GM23248 (cell line): ENCODE data around the gene MYORG. TPM values are rescaled to one million over a fixed set of nuclear protein-coding genes. Genes with fewer than 3 reads are reported as not detected.

Experiments used
- DNase-seq: peaks from one replicate; pipeline ENCODE4 v3.0.0-alpha.2; 2015
- H2AFZ ChIP-seq: fragments of 200-600 bp; sonication (generic); 2 replicates; pipeline ENCODE4 v1.6.1; 2016; ENCODE audit warnings: antibody characterized with exemption
- H3F3A ChIP-seq: fragments of 200-600 bp; sonication (generic); 2 replicates; pipeline ENCODE4 v1.6.1; 2016; ENCODE audit warnings: mild to moderate bottlenecking, antibody characterized with exemption, mixed run types; ENCODE audit not compliant: insufficient read depth
- H3K27ac ChIP-seq: fragments of 200-600 bp; sonication (generic); 2 replicates; pipeline ENCODE4 v1.5.1; 2016; ENCODE audit warnings: mild to moderate bottlenecking
- H3K27me3 ChIP-seq: fragments of 200-600 bp; sonication (generic); replicated peaks from 2 replicates; pipeline ENCODE4 v1.6.1; 2016; ENCODE audit warnings: mild to moderate bottlenecking; ENCODE audit not compliant: insufficient read depth
- H3K36me3 ChIP-seq: fragments of 200-600 bp; sonication (generic); 2 replicates; pipeline ENCODE4 v1.6.1; 2016; ENCODE audit warnings: low read depth, mild to moderate bottlenecking
- H3K4me1 ChIP-seq: fragments of 200-600 bp; sonication (generic); 2 replicates; pipeline ENCODE4 v1.6.1; 2016; ENCODE audit warnings: mild to moderate bottlenecking; ENCODE audit not compliant: insufficient read depth
- H3K4me2 ChIP-seq: fragments of 200-600 bp; sonication (generic); one replicate; pipeline ENCODE4 v1.6.1; 2016; ENCODE audit warnings: mild to moderate bottlenecking; ENCODE audit not compliant: unreplicated experiment
- H3K4me3 ChIP-seq: fragments of 200-600 bp; sonication (generic); 2 replicates; pipeline ENCODE4 v1.5.1; 2016; ENCODE audit warnings: mild to moderate bottlenecking
- H3K79me2 ChIP-seq: fragments of 200-600 bp; sonication (generic); 2 replicates; pipeline ENCODE4 v1.6.1; 2016; ENCODE audit warnings: mild to moderate bottlenecking; ENCODE audit not compliant: insufficient read depth
- H3K9ac ChIP-seq: fragments of 200-600 bp; sonication (generic); 2 replicates; pipeline ENCODE4 v1.6.1; 2016; ENCODE audit warnings: mild to moderate bottlenecking
- H3K9me2 ChIP-seq: fragments of 200-600 bp; sonication (generic); 2 replicates; pipeline ENCODE4 v1.6.1; 2016; ENCODE audit warnings: mixed run types, mild to moderate bottlenecking, moderate library complexity; ENCODE audit not compliant: insufficient read depth
- H3K9me3 ChIP-seq: fragments of 200-600 bp; sonication (generic); one replicate; pipeline ENCODE4 v1.6.1; 2017; ENCODE audit warnings: low read depth
- H4K20me1 ChIP-seq: fragments of 200-600 bp; sonication (generic); 2 replicates; pipeline ENCODE4 v1.6.0; 2016; ENCODE audit not compliant: insufficient read depth
- EZH2 ChIP-seq: fragments of 200-600 bp; sonication (generic); IDR thresholded peaks from 2 replicates; pipeline ENCODE4 v1.6.1; 2018; ENCODE audit warnings: antibody characterized with exemption, mild to moderate bottlenecking; ENCODE audit not compliant: insufficient read depth, poor library complexity, severe bottlenecking
- EZH2phosphoT487 ChIP-seq: fragments of 200-600 bp; sonication (generic); IDR thresholded peaks from 2 replicates; pipeline ENCODE4 v1.6.1; 2018; ENCODE audit warnings: antibody characterized with exemption, moderate library complexity, mild to moderate bottlenecking, low read depth; ENCODE audit not compliant: insufficient read depth
- WGBS, 2 experiments: methylation state at CpG; one replicate each; pipeline ENCODE4 v1.1.6; 2015 to 2017; ENCODE audit warnings: low lambda C conversion rate in 2 of 2, low coverage in 1 of 2; ENCODE audit errors: missing lambda C conversion rate in 2 of 2; 5-methylcytosine and 5-hydroxymethylcytosine counted together
- in situ Hi-C: fragments of 300-500 bp; cut with MboI; formaldehyde crosslinking; loops from 2 replicates; pipeline ENCODE4 v1.15.0; 2020
- polyA plus RNA-seq: library from polyadenylated mRNA; unstranded; fragments of >200 nt; fragmentation: Nextera tagmentation; extraction: Ambion mirVana; gene quantifications from 2 replicates; pipeline ENCODE4 v1.2.1, GENCODE V29; 2016
- total RNA-seq: library from RNA; depleted of rRNA; stranded (reverse); fragments of >200 nt; shearing (Covaris generic); gene quantifications from 2 replicates; pipeline ENCODE4 v1.2.3, GENCODE V29; 2014

MYORG gene
- total and polyA plus RNA-seq, 2 experiments from 2014 or later, result 0.73 to 1.1 TPM

DNA sequence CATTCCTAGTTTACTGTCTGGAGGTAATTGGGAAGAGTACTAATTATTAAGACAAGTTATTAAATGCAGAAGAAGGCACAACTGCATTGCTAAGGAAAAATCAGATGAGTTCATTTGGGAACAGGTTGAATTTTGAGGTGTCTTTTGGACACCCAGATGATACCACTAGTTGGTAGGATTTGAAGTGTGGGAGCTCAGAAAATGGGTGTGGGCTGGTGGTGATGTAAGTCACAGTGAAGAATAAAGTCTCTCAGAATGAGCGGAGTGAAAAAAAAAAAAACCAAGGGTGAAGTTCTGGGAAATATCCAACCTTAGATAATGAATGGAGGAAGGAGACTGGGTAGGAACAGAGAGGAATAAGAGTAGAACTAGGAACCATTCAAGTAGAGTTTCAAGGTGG is 35.6 kb upstream of the MYORG start:
- Histone ChIP-seq H3K9ac (no peak overlapping the region), H4K20me1 (peaks cover 14% of the 10 kb centered on the region), H3K4me2 (no peak overlapping the region), H3F3A (no peaks in the 10 kb centered on the region), H3K79me2 (no peaks in the 10 kb centered on the region), H3K4me1 (no peaks in the 10 kb centered on the region), H3K9me2 (no peaks in the 10 kb centered on the region), H3K27me3 (no peaks in the 10 kb centered on the region), H3K9me3 (no peaks in the 10 kb centered on the region), H3K27ac (no peak overlapping the region), H3K36me3 (no peaks in the 10 kb centered on the region; the same call in 1 of the 2 replicates), H2AFZ (no peak overlapping the region), H3K4me3 (no peak overlapping the region)
- WGBS, 2 experiments, result 90 to 100% methylated on average over 1 of the region's 1 CpG
- in situ Hi-C loops, result no loop called here
- DNase-seq, result no peak
- TF ChIP-seq EZH2 (no peak), EZH2phosphoT487 (no peak)

DNA sequence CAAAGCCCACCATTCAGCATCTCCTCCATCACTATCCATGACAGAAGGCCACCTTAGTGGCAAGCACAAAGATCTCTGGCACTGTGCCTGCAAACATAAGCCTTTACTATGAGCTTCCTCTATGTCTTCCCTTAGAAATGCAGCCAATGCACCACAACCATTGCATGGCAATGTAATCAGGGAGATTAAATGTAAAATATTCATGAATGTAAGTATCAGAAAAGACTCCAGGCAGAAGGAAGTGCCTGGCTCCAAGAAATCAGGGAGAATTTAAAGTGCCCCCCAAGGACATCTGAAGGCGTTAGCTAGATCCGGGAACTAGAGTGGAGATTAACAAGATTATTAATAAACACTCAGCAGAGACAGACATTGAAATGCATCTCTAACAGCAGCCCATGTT is 32.5 kb upstream of the MYORG start:
- Histone ChIP-seq H3K27me3 (no peaks in the 10 kb centered on the region), H3K9ac (no peak overlapping the region), H3K9me2 (no peaks in the 10 kb centered on the region), H3F3A (peaks cover 7% of the 10 kb centered on the region; the same call in 1 of the 2 replicates), H3K4me3 (no peak overlapping the region), H4K20me1 (peaks cover 14% of the 10 kb centered on the region; the same call in 1 of the 2 replicates), H3K4me1 (peaks cover 10% of the 10 kb centered on the region; the same call in 1 of the 2 replicates), H3K36me3 (peaks cover 5% of the 10 kb centered on the region; the same call in 1 of the 2 replicates), H3K9me3 (no peaks in the 10 kb centered on the region), H3K27ac (no peak overlapping the region), H3K79me2 (no peaks in the 10 kb centered on the region), H3K4me2 (no peak overlapping the region), H2AFZ (no peak overlapping the region)
- no peak for TF ChIP-seq EZH2phosphoT487
- TF ChIP-seq EZH2, result no peak
- in situ Hi-C loops, result loop anchor here (10.0 kb wide), 1 partner anchor 186 kb away; no protein-coding TSS in a partner anchor
- 100% methylated on average over 2 of the region's 2 CpGs for WGBS, 2 experiments
- DNase-seq, result no peak

- Histone ChIP-seq H3K27ac (no peak overlapping the region), H3K27me3 (no peaks in the 10 kb centered on the region), H3F3A (peaks cover 10% of the 10 kb centered on the region; the same call in 1 of the 2 replicates), H3K4me3 (no peak overlapping the region), H3K9me2 (no peaks in the 10 kb centered on the region), H4K20me1 (peaks cover 12% of the 10 kb centered on the region; the same call in 1 of the 2 replicates), H3K9me3 (no peaks in the 10 kb centered on the region), H2AFZ (no peak overlapping the region), H3K9ac (no peak overlapping the region), H3K4me1 (peaks cover 10% of the 10 kb centered on the region; the same call in 1 of the 2 replicates), H3K4me2 (no peak overlapping the region), H3K79me2 (no peaks in the 10 kb centered on the region), H3K36me3 (peaks cover 6% of the 10 kb centered on the region; the same call in 1 of the 2 replicates)
- in situ Hi-C loops, result loop anchor here (10.0 kb wide), 1 partner anchor 187 kb away; no protein-coding TSS in a partner anchor
- no peak for TF ChIP-seq EZH2
- TF ChIP-seq EZH2phosphoT487, result no peak
- WGBS, 2 experiments, result 92 to 100% methylated on average over 1 of the region's 1 CpG
- DNase-seq, result no peak
Observed at GRCh38 chr9:34408173-34408572, 31.5 kb upstream of the MYORG start.

DNA sequence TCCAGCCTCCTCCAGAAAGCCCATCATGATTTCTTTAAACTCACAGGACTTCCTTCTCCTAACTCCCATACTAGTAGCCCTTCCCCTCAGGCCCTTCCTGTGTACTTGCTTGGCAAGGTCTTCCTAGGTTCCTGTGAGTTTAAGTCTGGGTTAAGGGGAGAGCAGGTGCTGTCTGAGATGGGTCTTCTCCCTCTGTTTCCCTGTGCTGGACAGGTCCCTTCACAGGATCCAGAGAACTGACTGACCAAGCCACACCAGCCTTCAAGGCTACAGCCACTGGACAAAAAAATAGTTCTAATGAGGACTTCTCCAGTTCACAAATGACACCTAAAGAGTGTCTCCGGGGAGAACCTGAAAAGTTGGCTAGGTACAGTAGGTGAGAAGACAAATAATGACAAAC is 29.5 kb upstream of the MYORG start:
- H3K36me3 ChIP-seq, result peaks cover 11% of the 10 kb centered on the region; the same call in 1 of the 2 replicates
- WGBS, 2 experiments, result 97 to 100% methylated on average over 1 of the region's 1 CpG
- no peak overlapping the region for H3K4me3 ChIP-seq
- no peaks in the 10 kb centered on the region for H3K9me3 ChIP-seq
- TF ChIP-seq EZH2phosphoT487, result no peak
- H3K27me3 ChIP-seq, result no peaks in the 10 kb centered on the region
- H3K9me2 ChIP-seq, result no peaks in the 10 kb centered on the region
- peaks cover 10% of the 10 kb centered on the region; the same call in 1 of the 2 replicates for H3K4me1 ChIP-seq
- peaks cover 12% of the 10 kb centered on the region; the same call in 1 of the 2 replicates for H4K20me1 ChIP-seq
- no peak overlapping the region for H2AFZ ChIP-seq
- H3F3A ChIP-seq, result peaks cover 10% of the 10 kb centered on the region; the same call in 1 of the 2 replicates
- DNase-seq, result peak; percentile 2
- H3K27ac ChIP-seq, result peak overlapping the region; percentile 12; the same call in 1 of the 2 replicates
- H3K9ac ChIP-seq, result no peak overlapping the region
- no peaks in the 10 kb centered on the region for H3K79me2 ChIP-seq
- H3K4me2 ChIP-seq, result no peak overlapping the region
- in situ Hi-C loops, result loop anchor here (10.0 kb wide), 1 partner anchor 189 kb away; no protein-coding TSS in a partner anchor
